ENCODE results near the gene SETD1B. TPM values are rescaled to one million over a fixed set of nuclear protein-coding genes. Genes with fewer than 3 reads are reported as not detected.

SETD1B gene
- total RNA-seq, 6 experiments from 2014 or later = 3.7 to 20.0 (median 9.3) TPM

- Histone ChIP-seq H3K36me3 (peaks cover 0 to 30% (median 18%) of the 10 kb centered on the region in 4 donors), H3K27ac (peak overlapping the region in 2 of 3 donors; percentile 73 to 100), H3K27me3 (no peaks in the 10 kb centered on the region), H3K4me1 (peaks cover 0 to 28% (median 11%) of the 10 kb centered on the region in 4 donors), H3K9me3 (no peaks in the 10 kb centered on the region), H3K4me3 (peak overlapping the region; percentile 54 to 67 (median 65))
- intact Hi-C loops (cut with DNase I) = loop anchor here in 1 of 2 donors (10.0 kb wide), 1 partner anchor 79 kb away; the partner anchor contains the start of gene PSMD9
- WGBS (ENCODE audit: insufficient coverage, low coverage, low lambda C conversion rate, missing lambda C conversion rate) = under 1% methylated on average over 15 of the region's 16 CpGs
- ATAC-seq = no peak
- no peak for TF ChIP-seq POLR2A (IDR thresholded peaks at IDR 0.05)
- no peak for TF ChIP-seq CTCF (IDR thresholded peaks at IDR 0.05)
- DNase-seq = peak; percentile 48 to 69 (median 64)
Observed at GRCh38 chr12:121806009-121806545, 2.3 kb downstream of the SETD1B start.

- DNase-seq = peak; percentile 47 to 87 (median 81)
- 10% methylated on average over 16 of the region's 21 CpGs for WGBS (ENCODE audit: insufficient coverage, low coverage, low lambda C conversion rate, missing lambda C conversion rate)
- TF ChIP-seq CTCF (IDR thresholded peaks at IDR 0.05) (no peak), POLR2A (IDR thresholded peaks at IDR 0.05) (peak; percentile 24)
- Histone ChIP-seq H3K4me3 (peak overlapping the region; percentile 54 to 67 (median 65)), H3K36me3 (peaks cover 0 to 33% (median 18%) of the 10 kb centered on the region in 4 donors), H3K27ac (peak overlapping the region; percentile 40 to 100 (median 73)), H3K9me3 (no peaks in the 10 kb centered on the region), H3K4me1 (peaks cover 0 to 35% (median 15%) of the 10 kb centered on the region in 4 donors), H3K27me3 (no peaks in the 10 kb centered on the region)
- intact Hi-C loops (cut with DNase I) = loop anchor here in 1 of 2 donors (10.0 kb wide), 1 partner anchor 78 kb away; the partner anchor contains the start of gene PSMD9
- ATAC-seq = peak; percentile 24 to 56 (median 48)
Observed at GRCh38 chr12:121806546-121807423, 3.0 kb downstream of the SETD1B start.

GRCh38 chr12:121807642-121808347, 4.0 kb downstream of the SETD1B start:
- TF ChIP-seq POLR2A (IDR thresholded peaks at IDR 0.05) (no peak), CTCF (IDR thresholded peaks at IDR 0.05) (no peak)
- intact Hi-C loops (cut with DNase I) = loop anchor here in 1 of 2 donors (10.0 kb wide), 1 partner anchor 77 kb away; the partner anchor contains the start of gene PSMD9
- Histone ChIP-seq H3K36me3 (peaks cover 0 to 33% (median 18%) of the 10 kb centered on the region in 4 donors), H3K27me3 (no peaks in the 10 kb centered on the region), H3K27ac (peak overlapping the region in 1 of 3 donors; percentile 100), H3K9me3 (no peaks in the 10 kb centered on the region), H3K4me3 (peak overlapping the region in 2 of 3 donors; percentile 65 to 67), H3K4me1 (peaks cover 0 to 43% (median 19%) of the 10 kb centered on the region in 4 donors)
- 40% methylated on average over 1 of the region's 14 CpGs for WGBS (ENCODE audit: insufficient coverage, low coverage, low lambda C conversion rate, missing lambda C conversion rate)
- DNase-seq (peak in 1 of 3 donors; percentile 19), ATAC-seq (no peak)

GRCh38 chr12:121808623-121809022, 4.8 kb downstream of the SETD1B start:
- ATAC-seq (no peak), DNase-seq (no peak)
- Histone ChIP-seq H3K4me3 (no peak overlapping the region), H3K9me3 (no peaks in the 10 kb centered on the region), H3K4me1 (peaks cover 0 to 51% (median 20%) of the 10 kb centered on the region in 4 donors), H3K36me3 (peaks cover 0 to 33% (median 18%) of the 10 kb centered on the region in 4 donors), H3K27ac (peak overlapping the region in 1 of 3 donors; percentile 3), H3K27me3 (no peaks in the 10 kb centered on the region)
- TF ChIP-seq POLR2A (IDR thresholded peaks at IDR 0.05) (no peak), CTCF (IDR thresholded peaks at IDR 0.05) (no peak)
- intact Hi-C loops (cut with DNase I) = loop anchor here in 1 of 2 donors (10.0 kb wide), 1 partner anchor 76 kb away; the partner anchor contains the start of gene PSMD9
- WGBS (ENCODE audit: insufficient coverage, low coverage, low lambda C conversion rate, missing lambda C conversion rate) = 55% methylated on average over 7 of the region's 8 CpGs
